ENCODE measurements around the gene KLF11.

- TF ChIP-seq EP300 (IDR thresholded peaks at IDR 0.05) (no peak), CTCF (IDR thresholded peaks at IDR 0.05) (no peak), POLR2A (IDR thresholded peaks at IDR 0.05) (no peak), POLR2AphosphoS5 (IDR thresholded peaks at IDR 0.05) (no peak)
These were observed 59.8 kb downstream of the KLF11 start for GRCh38 chr2:10103179-10103578.

All from gastroesophageal sphincter (tissue), 3 donors.